Transverse colon (tissue), 4 donors: ENCODE data around the gene FLT1. TPM values are rescaled to one million over a fixed set of nuclear protein-coding genes. Genes with fewer than 3 reads are reported as not detected.

Source experiments
- DNase-seq: peaks from one replicate; pipeline ENCODE4 v3.0.0-alpha.2; 2019
- H3K27ac ChIP-seq, 4 donors: fragments of 200-600 bp; sonication (generic); 2 replicates each; pipeline ENCODE4 v1.5.1; 2016 to 2018; ENCODE audit warnings: inconsistent platforms in 4 of 4
- H3K27me3 ChIP-seq: fragments of 200-600 bp; sonication (generic); 2 replicates; pipeline ENCODE4 v1.5.1; 2017; ENCODE audit warnings: inconsistent platforms
- H3K36me3 ChIP-seq, 4 donors: fragments of 200-600 bp; sonication (generic); 2 replicates each; pipeline ENCODE4 v1.5.1; 2017 to 2019; ENCODE audit warnings: inconsistent platforms in 4 of 4
- H3K4me1 ChIP-seq, 4 donors: fragments of 200-600 bp; sonication (generic); 2 replicates each; pipeline ENCODE4 v1.5.1; 2017 to 2020; ENCODE audit warnings: inconsistent platforms in 4 of 4
- H3K4me3 ChIP-seq, 4 donors: fragments of 200-600 bp; sonication (generic); 1 replicate in 1 of 4; 2 replicates in 3 of 4; pipeline versions ENCODE4 v1.5.1 to v1.6.1; 2017 to 2019; ENCODE audit warnings: inconsistent platforms in 4 of 4
- H3K9me3 ChIP-seq, 2 donors: fragments of 200-600 bp; sonication (generic); 2 replicates each; pipeline ENCODE4 v1.5.1; 2017 to 2019; ENCODE audit warnings: inconsistent platforms in 2 of 2
- CTCF ChIP-seq, 5 experiments: fragments of 200-600 bp in 3 of 5; fragments of 450-650 bp in 2 of 5; sonication (generic) in 3 of 5; IDR thresholded peaks; 1 replicate in 2 of 5; 2 replicates in 3 of 5; pipeline ENCODE4 v1.5.1; 2016 to 2017; ENCODE audit warnings: antibody characterized with exemption in 5 of 5, inconsistent platforms in 3 of 5, mild to moderate bottlenecking in 2 of 5, moderate library complexity in 1 of 5
- EP300 ChIP-seq: sonication (generic); formaldehyde crosslinking; IDR thresholded peaks from one replicate; pipeline ENCODE4 v1.6.1; 2017; ENCODE audit warnings: antibody characterized with exemption, low read depth
- POLR2A ChIP-seq: fragments of 450-650 bp; IDR thresholded peaks from one replicate; pipeline ENCODE4 v1.6.1; 2016; ENCODE audit warnings: antibody characterized with exemption, mild to moderate bottlenecking, moderate library complexity
- POLR2AphosphoS5 ChIP-seq, 3 donors: sonication (generic); formaldehyde crosslinking; IDR thresholded peaks; one replicate each; pipeline ENCODE4 v1.6.1; 2016; ENCODE audit warnings: antibody characterized with exemption in 3 of 3
- WGBS, 2 donors: methylation state at CpG; one replicate each; pipeline ENCODE4 v1.1.5; 2018; ENCODE audit warnings: low coverage in 1 of 2; 5-methylcytosine and 5-hydroxymethylcytosine counted together
- in situ Hi-C, 4 donors: fragments of 200-750 bp; cut with MboI; loops; one replicate each; pipeline versions ENCODE4 v1.15.0 to v1.15.1; 2017; ENCODE audit warnings: low sequenced_read_pairs in 3 of 4, low pct_ligation_motif_present in 1 of 4, low pct_unique_long_range_greater_than_20kb in 1 of 4
- intact Hi-C: fragments of 100-400 bp; cut with DNase I; formaldehyde crosslinking; loops from one replicate; pipeline ENCODE4 v1.15.1; 2023; ENCODE audit warnings: low total_unique reads
- total RNA-seq, 4 donors: library from RNA; depleted of rRNA; stranded (reverse); fragments of >200 nt; gene quantifications; one replicate each; pipeline ENCODE4 v1.1.0, GENCODE V29; 2016

The FLT1 gene
- total RNA-seq, 4 donors from 2014 or later: 2.6 to 8.4 (median 3.5) TPM

- Histone ChIP-seq H3K27ac (no peak overlapping the region), H3K4me3 (no peak overlapping the region), H3K4me1 (peaks cover 4 to 13% (median 11%) of the 10 kb centered on the region in 4 donors), H3K9me3 (no peaks in the 10 kb centered on the region), H3K36me3 (no peaks in the 10 kb centered on the region), H3K27me3 (peaks cover 41% of the 10 kb centered on the region)
- in situ Hi-C loops: no loop called here
- TF ChIP-seq CTCF (IDR thresholded peaks at IDR 0.05) (no peak), POLR2A (no peak), EP300 (no peak), POLR2AphosphoS5 (IDR thresholded peaks at IDR 0.05) (no peak)
- WGBS, 2 donors: 72 to 77% methylated on average over 10 of the region's 10 CpGs
- DNase-seq: no peak
- intact Hi-C loops: no loop called here
These were observed 31.9 kb upstream of the FLT1 start for GRCh38 chr13:28526876-28527275.

DNA sequence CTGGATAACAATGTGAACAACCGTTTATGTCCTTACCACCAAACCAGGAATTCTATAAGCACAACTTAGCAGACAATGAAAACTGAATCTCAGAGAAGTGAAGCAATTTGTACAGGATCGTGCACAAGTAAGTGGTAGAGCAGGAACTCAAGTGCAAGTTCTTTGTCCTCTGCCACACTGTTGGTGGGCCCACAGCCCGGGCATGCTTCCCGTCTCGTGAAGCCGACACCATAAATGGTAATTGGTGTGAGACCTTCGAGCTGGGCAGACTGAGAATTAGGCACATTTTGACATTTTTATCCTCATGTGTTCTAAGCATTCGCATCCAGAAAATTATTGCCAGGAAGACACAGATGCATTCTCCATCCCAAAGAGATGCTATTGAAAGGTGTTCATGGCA, 27.9 kb upstream of the FLT1 start:
- no peak for TF ChIP-seq POLR2A
- TF ChIP-seq CTCF (IDR thresholded peaks at IDR 0.05): no peak
- TF ChIP-seq POLR2AphosphoS5 (IDR thresholded peaks at IDR 0.05): no peak
- TF ChIP-seq EP300: no peak
- in situ Hi-C loops: no loop called here
- Histone ChIP-seq H3K27ac (no peak overlapping the region), H3K36me3 (no peaks in the 10 kb centered on the region), H3K9me3 (no peaks in the 10 kb centered on the region), H3K4me3 (no peak overlapping the region), H3K27me3 (peaks cover 7% of the 10 kb centered on the region), H3K4me1 (no peaks in the 10 kb centered on the region)
- no peak for DNase-seq
- 73 to 93% methylated on average over 2 to 8 of the region's 8 CpGs for WGBS, 2 donors
- intact Hi-C loops: no loop called here

- H3K36me3 ChIP-seq: no peaks in the 10 kb centered on the region
- in situ Hi-C loops (no loop called here), intact Hi-C loops (no loop called here)
- H3K4me3 ChIP-seq: no peak overlapping the region
- 86 to 91% methylated on average over 4 of the region's 4 CpGs for WGBS, 2 donors
- H3K27ac ChIP-seq: no peak overlapping the region
- no peaks in the 10 kb centered on the region for H3K9me3 ChIP-seq
- TF ChIP-seq EP300: no peak
- H3K4me1 ChIP-seq: no peaks in the 10 kb centered on the region
- DNase-seq: no peak
- peaks cover 36% of the 10 kb centered on the region for H3K27me3 ChIP-seq
These were observed 18.8 kb upstream of the FLT1 start for GRCh38 chr13:28513745-28514144.

- intact Hi-C loops: no loop called here
- in situ Hi-C loops: no loop called here
These were observed 15.6 kb upstream of the FLT1 start for GRCh38 chr13:28510542-28510941.

More at GRCh38 chr13:28510542-28510941, 15.6 kb upstream of the FLT1 start:
- peaks cover 9% of the 10 kb centered on the region for H3K27me3 ChIP-seq
- H3K9me3 ChIP-seq: no peaks in the 10 kb centered on the region
- DNase-seq: no peak
- TF ChIP-seq CTCF (IDR thresholded peaks at IDR 0.05) (no peak), POLR2A (no peak), EP300 (no peak), POLR2AphosphoS5 (IDR thresholded peaks at IDR 0.05) (no peak)
- H3K36me3 ChIP-seq: no peaks in the 10 kb centered on the region
- no peaks in the 10 kb centered on the region for H3K4me1 ChIP-seq
- no peak overlapping the region for H3K27ac ChIP-seq
- H3K4me3 ChIP-seq: no peak overlapping the region
- WGBS, 2 donors: 0 to 52% methylated on average over 1 of the region's 1 CpG
